VCaP (cell line): ENCODE data around the gene FAF1.

ENCODE experiments used
- H3K27ac ChIP-seq: fragments of 450-650 bp; 2 replicates; pipeline ENCODE4 v1.5.1; 2017
- TF ChIP-seq, protein P1 (sequence below): fragments of 450-650 bp; conservative IDR thresholded peaks from 2 replicates; pipeline ENCODE4 v1.5.1; 2017; ENCODE audit warnings: mild to moderate bottlenecking, moderate library complexity

Gene FAF1

DNA sequence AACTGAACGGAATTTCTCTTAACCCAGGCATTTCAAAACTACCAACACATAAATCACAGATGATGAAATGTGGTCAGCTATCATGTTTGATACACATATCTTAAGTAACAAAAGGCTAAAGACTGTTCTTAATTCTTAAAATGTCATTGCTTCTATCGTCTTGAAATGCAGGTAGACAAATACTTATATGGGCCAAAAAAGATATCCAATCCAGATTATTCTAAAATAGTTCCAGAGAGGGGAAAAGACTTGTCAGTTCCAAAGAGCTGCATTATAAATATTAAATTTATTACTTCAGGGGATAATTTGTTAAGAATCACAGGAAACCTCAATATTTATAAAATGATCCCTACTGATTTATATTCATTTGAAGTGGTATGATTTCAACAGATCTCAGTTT lies 259.4 kb downstream of the FAF1 start:
- peak overlapping the region; percentile 62 for H3K27ac ChIP-seq

GRCh38 chr1:50700214-50700613 lies 259.9 kb downstream of the FAF1 start:
- H3K27ac ChIP-seq = peak overlapping the region; percentile 62
- TF ChIP-seq, protein P1, sequence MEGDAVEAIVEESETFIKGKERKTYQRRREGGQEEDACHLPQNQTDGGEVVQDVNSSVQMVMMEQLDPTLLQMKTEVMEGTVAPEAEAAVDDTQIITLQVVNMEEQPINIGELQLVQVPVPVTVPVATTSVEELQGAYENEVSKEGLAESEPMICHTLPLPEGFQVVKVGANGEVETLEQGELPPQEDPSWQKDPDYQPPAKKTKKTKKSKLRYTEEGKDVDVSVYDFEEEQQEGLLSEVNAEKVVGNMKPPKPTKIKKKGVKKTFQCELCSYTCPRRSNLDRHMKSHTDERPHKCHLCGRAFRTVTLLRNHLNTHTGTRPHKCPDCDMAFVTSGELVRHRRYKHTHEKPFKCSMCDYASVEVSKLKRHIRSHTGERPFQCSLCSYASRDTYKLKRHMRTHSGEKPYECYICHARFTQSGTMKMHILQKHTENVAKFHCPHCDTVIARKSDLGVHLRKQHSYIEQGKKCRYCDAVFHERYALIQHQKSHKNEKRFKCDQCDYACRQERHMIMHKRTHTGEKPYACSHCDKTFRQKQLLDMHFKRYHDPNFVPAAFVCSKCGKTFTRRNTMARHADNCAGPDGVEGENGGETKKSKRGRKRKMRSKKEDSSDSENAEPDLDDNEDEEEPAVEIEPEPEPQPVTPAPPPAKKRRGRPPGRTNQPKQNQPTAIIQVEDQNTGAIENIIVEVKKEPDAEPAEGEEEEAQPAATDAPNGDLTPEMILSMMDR = no peak

More for the DNA sequence above, 259.4 kb downstream of the FAF1 start:
- TF ChIP-seq, protein P1 = no peak

GRCh38 chr1:50699795-50700194 lies 260.3 kb downstream of the FAF1 start:
- H3K27ac ChIP-seq = peak overlapping the region; percentile 62
- TF ChIP-seq, protein P1 = no peak

GRCh38 chr1:50697440-50698421 lies 262.3 kb downstream of the FAF1 start:
- TF ChIP-seq, protein P1 = no peak

GRCh38 chr1:50693829-50694228 lies 266.2 kb downstream of the FAF1 start:
- TF ChIP-seq, protein P1 = no peak
- H3K27ac ChIP-seq = no peak overlapping the region

More at GRCh38 chr1:50697440-50698421, 262.3 kb downstream of the FAF1 start:
- no peak overlapping the region for H3K27ac ChIP-seq

DNA sequence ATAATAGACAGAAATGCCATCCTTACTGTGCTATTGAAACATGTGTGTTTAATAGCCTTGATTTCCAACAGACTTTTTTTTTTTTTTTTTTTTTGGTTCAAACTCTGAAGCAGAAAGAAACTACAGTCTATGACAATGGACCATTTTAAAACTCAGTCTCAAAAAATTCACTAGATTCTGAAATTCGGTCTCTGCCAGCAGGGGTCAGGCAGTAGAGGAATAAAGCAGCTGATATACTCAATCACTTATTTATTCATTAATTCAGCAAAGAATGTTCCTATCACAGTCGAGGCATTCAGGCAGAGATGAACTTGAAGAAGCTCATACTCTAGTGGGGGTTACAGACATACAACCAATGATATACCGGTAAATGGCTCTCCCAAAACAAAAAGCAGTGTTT lies 275.9 kb downstream of the FAF1 start:
- TF ChIP-seq, protein P1 = no peak
- no peak overlapping the region for H3K27ac ChIP-seq

DNA sequence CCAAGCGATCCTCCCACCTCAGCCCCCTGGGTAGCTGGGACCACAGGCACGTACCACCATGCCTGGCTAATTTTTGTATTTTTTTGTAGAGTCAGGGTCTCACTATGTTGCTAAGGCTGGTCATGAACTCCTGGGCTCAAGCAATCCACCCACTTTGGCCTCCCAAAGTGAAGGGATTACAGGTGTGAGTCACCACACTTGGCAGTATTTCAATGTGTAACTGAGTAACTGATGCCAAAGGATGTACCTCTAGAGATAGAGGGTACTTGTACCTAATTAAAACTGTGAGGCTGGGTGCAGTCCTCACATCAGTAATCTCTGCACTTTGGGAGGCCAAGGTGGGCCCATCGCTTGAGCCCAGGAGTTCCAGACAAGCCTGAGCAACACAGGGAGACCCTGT lies 278.1 kb downstream of the FAF1 start:
- TF ChIP-seq, protein P1 = no peak
- no peak overlapping the region for H3K27ac ChIP-seq
